ENCODE data around the gene ZNF583. TPM values are rescaled to one million over a fixed set of nuclear protein-coding genes. Genes with fewer than 3 reads are reported as not detected.

ZNF583 gene
- total RNA-seq, 1 experiment from 2014 or later, result 1.9 TPM

DNA sequence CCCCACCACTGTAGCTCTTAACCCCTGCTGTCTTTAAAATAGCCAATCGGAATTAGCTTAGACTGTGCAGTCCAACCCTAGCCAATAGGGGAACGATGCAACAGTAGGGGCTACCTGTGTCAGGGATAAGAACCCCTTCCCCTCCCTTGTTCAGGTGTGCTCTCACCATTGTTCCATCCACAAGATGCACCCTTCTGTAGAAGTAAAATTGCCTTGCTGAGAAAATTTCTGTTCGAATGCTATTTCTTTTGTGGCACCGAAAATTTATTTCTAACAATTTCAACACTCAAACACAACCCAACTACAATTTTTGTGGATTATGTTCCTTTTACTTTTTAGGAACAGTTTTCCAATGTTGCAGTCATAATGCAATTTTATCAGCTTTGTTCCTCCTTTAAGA, 3.6 kb upstream of the ZNF583 start:
- no peak overlapping the region for H3K27ac ChIP-seq
- no peaks in the 10 kb centered on the region for H3K36me3 ChIP-seq
- no peaks in the 10 kb centered on the region for H3K27me3 ChIP-seq (replicated peaks)
- 0 out of 2 replicates have a peak, but pooled peaks cover 3% of the 10 kb centered on the region for H3K4me1 ChIP-seq (replicated peaks)
- peaks cover 35% of the 10 kb centered on the region for H3K9me3 ChIP-seq (replicated peaks)
- H3K4me3 ChIP-seq, result no peak overlapping the region
- DNase-seq (ENCODE audit: low read depth in 1 of 2, low spot score in 2 of 2), result no peak

DNA sequence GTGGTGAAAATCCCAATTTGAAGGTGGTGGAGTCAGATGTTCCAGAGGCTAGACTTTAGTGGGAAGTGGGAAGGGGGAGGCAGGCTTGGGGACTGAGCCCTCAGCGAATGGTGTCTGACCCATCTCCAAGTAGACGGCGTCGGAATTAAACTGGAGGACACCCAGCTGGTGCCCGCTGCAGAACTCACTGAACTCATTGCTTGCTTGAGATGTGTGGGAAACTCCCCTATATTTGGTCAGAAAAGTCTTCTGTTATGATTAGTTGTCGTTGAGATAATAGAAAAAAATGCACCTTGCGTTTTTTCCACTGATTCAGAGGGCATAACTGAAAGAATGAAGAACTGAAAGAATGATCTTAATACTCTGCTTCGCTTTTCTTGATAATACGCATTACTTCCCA, 871 bp upstream of the ZNF583 start:
- H3K36me3 ChIP-seq, result peaks cover 3% of the 10 kb centered on the region; the same call in 1 of the 2 replicates
- peak overlapping the region; percentile 53 for H3K4me3 ChIP-seq
- H3K27me3 ChIP-seq (replicated peaks), result no peaks in the 10 kb centered on the region
- no peak overlapping the region for H3K27ac ChIP-seq
- DNase-seq (ENCODE audit: low read depth in 1 of 2, low spot score in 2 of 2), result no peak
- 0 out of 2 replicates have a peak, but pooled peaks cover 3% of the 10 kb centered on the region for H3K4me1 ChIP-seq (replicated peaks)
- H3K9me3 ChIP-seq (replicated peaks), result peaks cover 40% of the 10 kb centered on the region

DNA sequence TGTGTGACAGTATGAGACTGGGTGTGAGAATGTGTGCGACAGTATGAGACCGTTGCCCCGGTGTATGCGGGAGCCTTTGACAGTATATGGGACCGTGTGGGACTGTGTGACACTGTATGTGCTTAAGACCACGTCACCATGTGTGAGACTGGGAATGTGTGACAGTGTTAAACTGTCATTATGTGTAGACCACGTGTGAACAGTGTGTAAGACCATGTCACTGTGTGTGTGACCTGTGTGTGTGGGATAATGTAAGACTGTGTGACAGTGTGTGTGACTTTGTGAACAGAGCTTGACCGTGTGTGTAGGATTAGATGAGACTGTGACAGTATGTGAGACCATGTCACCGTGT, 549 bp downstream of the ZNF583 start:
- no peak for DNase-seq (ENCODE audit: low read depth in 1 of 2, low spot score in 2 of 2)

DNA sequence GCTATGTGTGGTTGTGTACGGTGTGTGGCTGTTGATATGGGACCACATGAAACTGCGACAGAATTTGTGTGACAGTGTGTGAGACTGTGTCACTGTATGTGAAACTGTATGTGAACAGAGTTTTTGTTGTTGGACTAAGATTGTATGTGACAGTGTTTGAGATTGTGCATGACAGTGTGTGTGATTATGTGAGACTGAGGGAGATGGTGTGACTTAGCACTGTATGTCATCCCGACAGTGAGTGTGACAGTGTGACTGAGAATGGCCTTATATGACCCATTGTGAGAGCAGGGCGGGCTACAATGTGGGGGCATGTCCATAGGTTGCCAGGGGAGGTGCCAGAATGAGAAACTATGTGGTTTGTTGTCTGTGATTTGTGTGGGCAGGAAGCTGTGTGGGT, 930 bp downstream of the ZNF583 start:
- Histone ChIP-seq H3K27ac (no peak overlapping the region), H3K36me3 (peaks cover 9% of the 10 kb centered on the region; the same call in 1 of the 2 replicates), H3K4me3 (no peak overlapping the region), H3K4me1 (replicated peaks) (0 out of 2 replicates have a peak, but pooled peaks cover 3% of the 10 kb centered on the region), H3K27me3 (replicated peaks) (no peaks in the 10 kb centered on the region), H3K9me3 (replicated peaks) (peaks cover 39% of the 10 kb centered on the region)
- no peak for DNase-seq (ENCODE audit: low read depth in 1 of 2, low spot score in 2 of 2)

More for the DNA sequence above, 549 bp downstream of the ZNF583 start:
- H3K4me1 ChIP-seq (replicated peaks), result 0 out of 2 replicates have a peak, but pooled peaks cover 3% of the 10 kb centered on the region
- no peaks in the 10 kb centered on the region for H3K27me3 ChIP-seq (replicated peaks)
- peaks cover 9% of the 10 kb centered on the region; the same call in 1 of the 2 replicates for H3K36me3 ChIP-seq
- peak overlapping the region; percentile 53 for H3K4me3 ChIP-seq
- peaks cover 41% of the 10 kb centered on the region for H3K9me3 ChIP-seq (replicated peaks)
- no peak overlapping the region for H3K27ac ChIP-seq

DNA sequence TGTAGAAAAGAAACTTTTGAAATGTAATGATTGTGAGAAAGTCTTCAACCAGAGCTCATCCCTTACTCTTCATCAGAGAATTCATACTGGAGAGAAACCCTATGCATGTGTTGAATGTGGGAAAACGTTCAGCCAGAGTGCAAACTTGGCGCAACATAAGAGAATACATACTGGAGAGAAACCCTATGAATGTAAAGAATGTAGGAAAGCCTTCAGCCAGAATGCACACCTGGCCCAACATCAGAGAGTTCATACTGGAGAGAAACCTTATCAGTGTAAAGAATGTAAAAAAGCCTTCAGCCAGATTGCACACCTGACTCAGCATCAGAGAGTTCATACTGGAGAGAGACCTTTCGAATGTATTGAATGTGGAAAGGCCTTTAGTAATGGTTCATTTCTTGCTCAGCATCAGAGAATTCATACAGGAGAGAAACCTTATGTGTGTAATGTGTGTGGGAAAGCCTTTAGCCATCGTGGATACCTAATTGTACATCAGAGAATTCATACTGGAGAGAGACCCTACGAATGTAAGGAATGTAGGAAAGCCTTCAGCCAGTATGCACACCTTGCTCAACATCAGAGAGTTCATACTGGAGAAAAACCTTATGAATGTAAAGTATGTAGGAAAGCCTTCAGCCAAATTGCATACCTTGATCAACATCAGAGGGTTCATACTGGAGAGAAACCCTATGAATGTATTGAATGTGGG, 19.3 kb downstream of the ZNF583 start:
- H3K27ac ChIP-seq, result no peak overlapping the region
- H3K9me3 ChIP-seq (replicated peaks), result peaks cover 29% of the 10 kb centered on the region
- no peak overlapping the region for H3K4me3 ChIP-seq
- H3K36me3 ChIP-seq, result peaks cover 9% of the 10 kb centered on the region
- peak in 1 of 2 experiments; percentile 0 for DNase-seq (ENCODE audit: low read depth in 1 of 2, low spot score in 2 of 2)
- no peaks in the 10 kb centered on the region for H3K4me1 ChIP-seq (replicated peaks)
- H3K27me3 ChIP-seq (replicated peaks), result no peaks in the 10 kb centered on the region

DNA sequence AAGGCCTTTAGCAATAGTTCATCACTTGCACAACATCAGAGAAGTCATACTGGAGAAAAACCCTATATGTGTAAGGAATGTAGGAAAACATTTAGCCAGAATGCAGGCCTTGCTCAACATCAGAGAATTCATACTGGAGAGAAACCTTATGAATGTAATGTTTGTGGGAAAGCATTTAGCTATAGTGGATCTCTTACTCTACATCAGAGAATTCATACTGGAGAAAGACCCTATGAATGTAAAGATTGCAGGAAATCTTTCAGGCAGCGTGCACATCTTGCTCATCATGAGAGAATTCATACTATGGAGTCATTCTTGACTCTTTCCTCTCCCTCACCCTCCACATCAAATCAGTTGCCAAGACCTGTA, 19.8 kb downstream of the ZNF583 start:
- H3K27me3 ChIP-seq (replicated peaks), result no peaks in the 10 kb centered on the region
- peak in 1 of 2 experiments; percentile 1 for DNase-seq (ENCODE audit: low read depth in 1 of 2, low spot score in 2 of 2)
- no peak overlapping the region for H3K4me3 ChIP-seq
- H3K4me1 ChIP-seq (replicated peaks), result no peaks in the 10 kb centered on the region
- peaks cover 28% of the 10 kb centered on the region for H3K9me3 ChIP-seq (replicated peaks)
- no peak overlapping the region for H3K27ac ChIP-seq
- peaks cover 9% of the 10 kb centered on the region for H3K36me3 ChIP-seq

DNA sequence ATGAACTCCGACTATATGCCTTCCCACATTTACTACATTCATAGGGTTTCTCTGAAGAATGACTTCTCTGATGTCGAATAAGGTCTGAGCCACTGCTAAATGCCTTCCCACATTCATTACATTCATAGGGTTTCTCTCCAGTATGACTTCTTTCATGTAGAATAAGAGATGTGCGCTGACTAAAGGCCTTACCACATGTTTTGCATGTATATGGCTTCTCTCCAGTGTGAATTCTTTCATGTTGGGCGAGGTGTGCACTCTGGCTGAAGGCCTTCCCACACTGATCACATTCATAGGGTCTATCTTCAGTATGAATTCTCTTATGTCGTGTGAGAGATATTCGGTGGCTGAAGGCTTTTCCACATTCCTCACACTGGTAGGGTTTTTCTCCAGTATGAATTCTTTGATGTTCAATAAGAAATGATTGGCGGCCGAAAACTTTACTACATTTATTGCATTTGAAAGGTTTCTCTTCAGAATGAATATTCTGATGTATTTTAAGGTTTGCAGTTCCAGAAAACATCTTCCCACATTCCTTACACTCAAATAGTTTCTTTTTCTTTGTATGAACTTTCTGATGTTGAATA, 37.2 kb downstream of the ZNF583 start:
- Histone ChIP-seq H3K27me3 (replicated peaks) (no peaks in the 10 kb centered on the region), H3K9me3 (replicated peaks) (peaks cover 24% of the 10 kb centered on the region), H3K27ac (no peak overlapping the region), H3K36me3 (no peaks in the 10 kb centered on the region), H3K4me1 (replicated peaks) (no peaks in the 10 kb centered on the region), H3K4me3 (no peak overlapping the region)
- no peak for DNase-seq (ENCODE audit: low read depth in 1 of 2, low spot score in 2 of 2)

DNA sequence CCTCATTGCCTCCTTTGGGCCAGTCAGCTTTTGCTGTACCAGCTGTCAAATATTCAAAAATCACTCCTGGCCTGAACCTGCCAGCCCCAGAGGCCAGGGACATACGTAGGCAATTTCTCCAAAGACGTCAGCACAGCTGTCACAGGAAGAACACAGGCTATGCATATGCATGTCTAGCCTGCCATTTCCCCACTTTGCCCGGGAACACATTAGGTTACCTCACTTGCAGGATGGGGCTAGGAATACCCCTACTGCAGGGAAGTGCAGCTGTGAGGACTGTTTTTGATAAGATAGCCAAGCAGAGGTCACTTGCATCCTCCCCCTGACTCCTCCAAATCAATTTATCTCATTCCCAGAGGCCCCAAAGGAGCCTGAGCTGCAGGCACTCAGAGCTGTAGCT, 70.2 kb downstream of the ZNF583 start:
- Histone ChIP-seq H3K27ac (no peak overlapping the region), H3K4me1 (replicated peaks) (no peaks in the 10 kb centered on the region), H3K4me3 (no peak overlapping the region), H3K27me3 (replicated peaks) (no peaks in the 10 kb centered on the region), H3K36me3 (no peaks in the 10 kb centered on the region), H3K9me3 (replicated peaks) (peaks cover 32% of the 10 kb centered on the region)
- DNase-seq (ENCODE audit: low read depth in 1 of 2, low spot score in 2 of 2), result no peak

DNA sequence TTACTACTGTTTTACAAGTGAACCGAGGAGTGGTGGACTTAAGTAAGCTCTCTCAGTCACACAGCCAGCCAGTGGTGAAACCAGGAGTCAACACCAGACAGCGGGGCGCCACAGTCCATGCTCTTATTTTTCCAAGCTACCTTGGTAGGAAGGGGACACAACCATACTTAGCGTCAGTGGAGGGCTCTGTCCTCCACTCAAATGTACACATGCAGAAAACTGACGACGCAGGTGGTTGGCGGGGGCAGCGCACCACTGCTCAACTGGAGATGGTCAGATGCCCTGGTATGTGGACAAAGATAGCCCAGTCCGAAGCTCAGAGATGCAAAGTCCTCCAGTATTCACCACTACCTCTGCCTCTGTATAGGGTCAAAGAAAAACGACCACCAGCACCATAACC, 72.0 kb downstream of the ZNF583 start:
- no peak for DNase-seq (ENCODE audit: low read depth in 1 of 2, low spot score in 2 of 2)
- H3K4me3 ChIP-seq, result no peak overlapping the region
- no peak overlapping the region for H3K27ac ChIP-seq

More for the DNA sequence above, 72.0 kb downstream of the ZNF583 start:
- no peaks in the 10 kb centered on the region for H3K36me3 ChIP-seq
- H3K27me3 ChIP-seq (replicated peaks), result no peaks in the 10 kb centered on the region
- peaks cover 29% of the 10 kb centered on the region for H3K9me3 ChIP-seq (replicated peaks)
- no peaks in the 10 kb centered on the region for H3K4me1 ChIP-seq (replicated peaks)

Other genes starting within 250 kb of the ZNF583 start
- not detected in 2 replicates for gene GALP, start 228.3 kb upstream of the ZNF583 start, total RNA-seq (2014; rRNA removed; shearing (Covaris generic))
- not detected in 2 replicates for gene ZSCAN5B, start 206.5 kb upstream of the ZNF583 start, total RNA-seq (2014; rRNA removed; shearing (Covaris generic))
- gene ZSCAN5C, start 202.1 kb upstream of the ZNF583 start, total RNA-seq (2014; rRNA removed; shearing (Covaris generic)), result not detected in 2 replicates
- gene EDDM13, start 131.6 kb upstream of the ZNF583 start, total RNA-seq (2014; rRNA removed; shearing (Covaris generic)), result not detected in 2 replicates
- 9.7 TPM in 1 of 2 replicates, not detected in the other for gene ZSCAN5A, start 89.5 kb upstream of the ZNF583 start, total RNA-seq (2014; rRNA removed; shearing (Covaris generic))
- 0.87 TPM in 1 of 2 replicates, not detected in the other for gene ZNF582, start 10.8 kb upstream of the ZNF583 start, total RNA-seq (2014; rRNA removed; shearing (Covaris generic))
- not detected in 2 replicates for gene ZNF667, start 73.0 kb downstream of the ZNF583 start, total RNA-seq (2014; rRNA removed; shearing (Covaris generic))
- 0.03 TPM in 1 of 2 replicates, not detected in the other for gene ZNF471, start 103.5 kb downstream of the ZNF583 start, total RNA-seq (2014; rRNA removed; shearing (Covaris generic))
- 1.4 and 28.1 TPM in 2 replicates for gene ZFP28, start 134.6 kb downstream of the ZNF583 start, total RNA-seq (2014; rRNA removed; shearing (Covaris generic))
- 0.60 and 2.3 TPM in 2 replicates for gene ZNF470, start 163.1 kb downstream of the ZNF583 start, total RNA-seq (2014; rRNA removed; shearing (Covaris generic))
- 4.4 and 7.4 TPM in 2 replicates for gene ZNF71, start 191.0 kb downstream of the ZNF583 start, total RNA-seq (2014; rRNA removed; shearing (Covaris generic))
- gene SMIM17, start 238.8 kb downstream of the ZNF583 start, total RNA-seq (2014; rRNA removed; shearing (Covaris generic)), result 0.45 TPM in 1 of 2 replicates, not detected in the other

All from SJSA1 (cell line).